LoVo (cell line): Measurements from ENCODE around the gene ITGA3.

Source experiments
- DNase-seq: peaks from one replicate; pipeline ENCODE4 v3.0.0-alpha.2; 2016; ENCODE audit warnings: low spot score

The ITGA3 gene

DNA sequence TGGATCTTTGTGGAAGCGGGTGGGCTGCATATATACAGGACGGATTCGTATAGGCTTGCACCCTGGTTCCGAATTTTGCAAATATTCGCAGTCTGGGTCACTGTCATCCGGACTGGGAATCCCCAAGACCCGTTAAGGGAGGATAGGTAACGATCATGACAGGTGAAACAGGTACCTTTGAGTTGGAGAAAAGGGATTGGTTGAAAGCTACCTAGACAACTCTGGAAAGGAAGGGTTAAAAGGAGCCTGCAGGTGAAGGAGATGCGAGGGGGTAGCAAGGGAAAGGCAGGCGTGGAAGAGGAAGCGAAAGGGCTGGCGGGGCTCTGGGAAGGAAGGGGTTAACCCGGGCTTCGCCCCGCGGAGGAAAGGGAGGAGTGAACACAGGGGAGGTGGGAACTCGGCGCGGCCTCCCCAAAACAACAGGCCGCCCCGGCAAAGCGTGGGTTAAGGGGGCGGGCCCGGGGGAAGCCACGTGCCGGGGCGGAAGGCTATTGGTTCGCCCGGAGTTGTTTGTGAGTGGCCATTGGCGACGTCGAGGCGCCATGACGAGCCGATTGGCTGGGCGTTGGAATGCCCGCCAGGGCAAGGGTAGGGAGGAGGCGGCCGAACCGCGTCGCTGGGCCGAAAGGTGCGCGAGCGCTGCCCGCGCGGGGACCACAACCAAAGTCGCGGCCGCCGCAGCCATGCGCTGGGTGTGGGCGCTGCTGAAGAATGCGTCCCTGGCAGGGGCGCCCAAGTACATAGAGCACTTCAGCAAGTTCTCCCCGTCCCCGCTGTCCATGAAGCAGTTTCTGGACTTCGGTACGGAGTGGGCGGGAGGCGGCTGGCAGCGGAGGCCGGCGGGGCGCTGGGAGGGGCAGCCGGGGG is 39.1 kb downstream of the ITGA3 start, which contains the start of gene PDK2:
Gene PDK2, plus strand, starts transcription at position 599 of the 867 bp plus-strand sequence. Its CDS starts 85 bp downstream, at position 684.
- peak; percentile 95 for DNase-seq

DNA sequence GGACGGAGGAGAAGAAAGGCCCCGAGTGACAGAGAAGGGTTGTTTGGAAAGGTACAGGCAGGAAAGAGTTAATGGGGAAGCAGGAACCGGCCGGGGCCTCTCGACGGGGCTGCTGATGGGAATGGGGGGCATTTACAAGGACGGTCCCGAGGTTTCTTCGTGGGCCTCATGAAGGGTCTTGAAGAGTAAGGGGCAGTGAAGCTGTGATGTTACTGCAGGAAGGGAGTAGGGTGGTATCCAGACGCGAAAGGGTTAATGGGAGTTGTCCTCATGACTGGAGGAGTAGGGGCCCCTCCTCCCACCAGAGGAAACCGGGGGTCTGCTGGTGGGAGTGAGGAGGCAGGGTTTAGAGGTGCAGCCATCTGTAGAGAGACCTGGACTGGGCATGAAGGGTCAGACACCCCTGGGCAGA is 39.7 kb downstream of the ITGA3 start:
- no peak for DNase-seq

DNA sequence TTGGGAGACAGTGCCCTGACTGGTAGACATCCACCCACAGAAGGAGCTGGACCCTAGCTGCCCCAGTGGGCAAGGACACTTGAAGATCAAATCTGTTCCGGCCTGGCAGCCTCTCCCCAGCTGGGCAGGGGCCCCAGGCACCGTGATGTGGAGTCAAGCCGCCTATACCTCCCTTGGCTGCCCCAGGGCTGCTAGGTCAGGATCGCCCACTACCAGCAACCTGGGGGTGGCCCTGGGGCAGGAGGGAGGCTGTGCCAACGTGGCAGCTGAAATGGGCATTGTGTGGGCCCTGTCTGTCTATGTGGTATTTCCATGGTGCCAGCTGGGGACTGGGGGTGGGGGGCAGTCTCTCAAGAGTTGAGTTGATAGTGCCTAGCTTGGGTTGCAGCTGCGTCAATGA is 40.2 kb downstream of the ITGA3 start:
- no peak for DNase-seq

DNA sequence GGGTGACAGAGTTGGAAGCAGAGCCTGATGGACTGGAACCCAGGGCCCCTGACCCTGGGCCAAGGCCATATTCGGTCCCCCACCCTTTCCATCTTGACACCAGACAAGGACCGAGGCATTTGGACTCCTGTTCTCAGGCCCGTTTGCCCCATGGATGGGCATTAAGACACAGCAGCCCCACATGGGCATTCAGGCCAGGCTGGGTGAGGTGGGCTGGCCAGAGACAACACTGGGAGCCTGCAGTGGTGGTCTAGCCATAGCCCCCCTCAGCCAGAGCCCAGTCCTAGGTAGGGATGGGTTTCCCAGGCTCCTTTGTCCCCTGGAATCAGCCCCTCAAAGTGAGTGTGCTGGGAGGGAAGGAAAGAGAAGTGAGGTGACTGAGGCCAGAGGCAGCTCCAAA is 40.8 kb downstream of the ITGA3 start:
- no peak for DNase-seq

DNA sequence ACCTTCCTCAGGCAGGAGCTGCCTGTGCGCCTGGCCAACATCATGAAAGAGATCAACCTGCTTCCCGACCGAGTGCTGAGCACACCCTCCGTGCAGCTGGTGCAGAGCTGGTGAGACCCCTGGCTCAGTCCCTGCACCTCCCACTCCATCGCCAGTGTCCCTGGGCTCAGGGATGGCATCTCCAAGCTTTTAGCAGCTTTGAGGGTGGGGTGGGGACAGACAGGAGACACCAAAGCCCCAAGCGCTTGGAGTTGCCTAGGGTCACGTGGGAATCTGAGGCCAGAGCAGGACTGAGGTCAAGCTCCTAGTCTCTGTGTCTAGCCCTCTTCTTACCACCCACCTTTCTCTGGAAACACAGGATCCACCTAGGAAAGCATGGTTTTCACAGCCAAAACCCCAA is 41.5 kb downstream of the ITGA3 start:
- DNase-seq, result no peak

DNA sequence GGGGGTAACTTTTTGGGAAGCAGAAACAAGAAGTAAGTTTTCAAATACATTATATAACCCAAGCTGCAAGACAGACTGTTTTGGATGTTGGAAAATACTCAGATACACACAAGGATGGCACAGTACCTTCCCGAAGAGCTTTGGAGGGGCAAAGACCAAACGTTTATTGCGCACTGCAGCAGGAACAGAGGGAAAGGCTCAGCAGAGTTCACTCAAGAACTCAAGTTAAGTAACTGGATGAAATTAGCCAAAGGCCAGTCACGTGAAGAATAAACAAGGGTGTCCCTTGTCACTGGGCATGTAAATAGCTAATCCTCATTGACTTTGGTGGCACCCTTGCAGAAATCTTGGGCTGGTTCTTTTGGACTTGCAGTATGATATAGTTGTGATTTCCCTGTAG is 42.0 kb downstream of the ITGA3 start:
- DNase-seq, result no peak

DNA sequence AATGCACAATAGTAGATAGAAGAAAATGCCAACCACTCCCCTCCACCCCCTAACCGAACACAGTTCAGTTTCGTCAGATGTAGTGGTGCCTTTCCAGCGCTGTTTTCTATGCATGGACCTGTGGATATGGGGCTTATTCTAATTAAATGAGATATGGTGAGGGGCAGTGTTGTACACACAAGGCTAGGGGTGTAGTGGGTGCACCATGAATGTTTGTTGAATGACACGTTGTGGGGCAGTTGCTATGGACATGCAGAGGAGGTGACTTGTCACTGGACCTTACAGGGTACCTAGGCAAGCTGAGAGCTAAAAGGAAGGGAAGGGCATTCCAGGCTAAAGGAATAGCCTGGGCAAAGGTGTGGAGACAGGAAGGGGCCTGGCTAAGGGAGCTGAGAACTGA is 42.7 kb downstream of the ITGA3 start:
- no peak for DNase-seq

DNA sequence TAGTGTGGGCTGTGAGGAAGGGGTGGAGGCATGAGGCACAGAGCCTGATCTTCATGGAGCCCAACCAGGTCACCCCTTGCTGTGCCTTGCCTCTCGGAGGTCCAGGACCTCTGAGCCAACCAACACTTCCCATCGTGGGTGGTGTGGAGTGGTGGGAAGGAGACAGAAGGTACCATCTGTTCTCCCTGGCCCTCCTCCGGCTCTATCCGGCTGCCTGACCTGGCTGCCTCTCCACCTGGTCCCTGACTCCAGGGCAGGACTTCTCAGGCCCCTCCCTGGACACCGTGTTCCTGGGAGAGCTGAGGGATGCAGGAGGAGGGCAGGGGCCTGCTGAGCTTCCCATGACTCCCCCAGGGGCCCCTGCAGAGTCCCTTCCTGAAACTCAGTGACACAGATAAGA is 43.1 kb downstream of the ITGA3 start:
- DNase-seq, result no peak

DNA sequence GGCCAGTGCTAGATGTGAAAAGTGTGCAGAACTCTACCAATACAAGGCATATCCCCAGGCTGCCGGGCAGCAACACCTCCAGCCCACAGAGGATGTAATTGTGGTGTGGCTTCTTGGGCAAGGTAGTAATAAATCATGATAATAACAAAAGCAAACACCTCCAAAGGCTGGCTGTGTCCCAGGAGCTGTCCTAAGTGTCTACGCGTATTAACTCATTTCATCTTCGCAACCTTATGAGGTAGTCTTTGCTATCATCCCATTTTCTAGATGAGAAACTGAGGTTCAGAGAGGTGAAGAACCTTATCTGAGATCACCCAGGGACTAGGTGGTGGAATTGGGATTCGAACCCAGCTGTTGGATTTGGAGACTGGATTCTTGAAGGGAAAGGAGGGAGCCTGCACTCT is 44.6 kb downstream of the ITGA3 start:
- no peak for DNase-seq

DNA sequence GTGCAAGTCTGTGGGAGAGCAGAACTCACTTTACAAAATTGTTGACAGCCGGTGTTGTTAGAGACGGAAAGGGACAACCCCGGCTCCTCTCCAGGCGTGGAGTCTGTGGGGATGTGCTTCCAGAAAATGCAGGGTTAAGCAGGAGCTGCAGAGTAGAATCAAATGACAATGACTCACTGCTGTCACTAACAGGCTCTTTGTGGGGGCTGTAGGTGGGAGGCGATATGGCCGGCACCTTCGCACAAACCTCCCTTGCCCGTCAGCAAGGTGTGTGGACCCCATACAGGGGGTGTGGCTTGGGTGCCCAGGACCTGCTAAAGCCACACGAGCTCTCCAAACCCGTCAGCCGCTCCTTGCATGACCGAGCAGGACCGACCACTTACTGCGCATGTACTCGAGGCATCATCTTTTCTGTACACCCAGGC is 45.0 kb downstream of the ITGA3 start:
- DNase-seq, result no peak

DNA sequence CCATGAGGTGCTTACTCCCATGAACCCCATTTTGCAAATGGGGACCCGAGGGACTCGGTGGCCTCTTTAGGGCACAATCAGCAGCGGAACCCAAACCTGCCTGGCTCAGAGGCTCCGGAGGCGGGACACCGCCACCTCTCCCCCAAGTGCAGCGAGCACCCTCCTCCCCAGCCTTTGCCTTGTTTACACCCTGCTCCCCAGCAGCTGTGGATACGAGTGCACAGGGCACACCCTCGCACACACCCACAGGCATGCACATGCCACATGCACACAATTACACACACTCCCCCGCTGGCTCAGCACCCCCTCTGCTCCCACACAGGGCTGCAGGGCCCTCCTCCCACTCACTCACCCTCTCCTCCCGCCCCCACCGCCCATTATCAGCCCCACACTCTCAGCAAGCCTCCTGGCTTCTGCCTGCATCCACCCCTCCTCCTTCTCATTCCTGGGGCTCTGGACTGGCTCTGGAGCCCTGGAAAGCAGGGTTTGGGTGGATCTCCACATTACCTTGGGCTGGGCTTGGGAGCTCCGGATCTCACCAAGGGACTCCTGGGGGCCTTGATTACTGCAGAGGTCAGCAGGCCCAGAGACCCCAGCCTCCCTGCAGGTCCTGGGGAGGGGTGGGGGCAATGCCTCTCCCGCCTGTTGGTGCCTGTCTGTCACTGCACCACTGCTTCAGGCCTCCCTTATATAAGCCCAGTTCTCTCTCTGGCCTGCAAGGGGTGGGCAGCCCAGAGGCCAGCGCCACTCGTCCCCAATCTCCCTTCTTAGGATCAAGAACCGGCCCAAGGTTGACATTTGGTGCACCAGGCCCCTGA is 45.6 kb downstream of the ITGA3 start:
- no peak for DNase-seq

DNA sequence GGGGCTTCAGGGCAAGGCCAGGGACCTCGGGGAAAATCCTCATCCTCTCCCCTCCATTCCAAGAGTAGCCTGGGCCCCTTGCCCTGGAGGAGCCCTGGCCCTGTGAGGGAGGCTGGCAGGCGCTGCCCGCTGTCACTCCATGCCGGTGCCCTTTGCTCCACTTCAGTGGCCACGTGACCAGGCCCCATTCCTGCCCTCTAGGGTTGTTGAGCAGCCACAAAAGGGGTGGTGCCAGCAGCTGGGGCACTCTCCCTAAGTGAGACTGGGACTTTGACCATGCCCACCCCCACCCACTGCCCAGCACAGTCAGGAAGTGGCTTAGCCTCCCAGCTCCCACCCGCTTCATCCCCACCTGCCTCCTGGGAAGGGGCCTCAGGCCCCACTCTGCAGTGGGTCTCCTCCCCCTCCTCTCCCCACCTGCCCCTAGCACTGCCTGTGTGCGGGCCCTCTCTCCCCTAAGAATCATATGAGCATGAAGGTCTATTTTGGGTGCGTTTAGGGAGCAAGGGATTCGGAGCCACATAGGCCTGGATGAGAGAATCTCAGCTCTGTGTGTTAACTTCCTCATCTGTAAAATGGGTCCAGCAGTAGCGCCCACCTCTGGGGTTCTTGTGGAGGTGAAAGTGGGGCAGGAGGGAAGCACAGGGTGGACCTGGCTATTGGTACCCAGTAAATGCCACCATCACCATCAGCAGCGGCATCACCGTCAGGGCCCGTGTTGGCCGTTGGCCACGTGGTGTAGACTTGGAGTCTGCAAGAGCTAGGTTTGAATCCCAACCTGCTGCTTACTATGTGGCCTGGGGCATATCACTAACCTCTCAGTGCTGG is 46.5 kb downstream of the ITGA3 start:
- DNase-seq, result peak; percentile 22

DNA sequence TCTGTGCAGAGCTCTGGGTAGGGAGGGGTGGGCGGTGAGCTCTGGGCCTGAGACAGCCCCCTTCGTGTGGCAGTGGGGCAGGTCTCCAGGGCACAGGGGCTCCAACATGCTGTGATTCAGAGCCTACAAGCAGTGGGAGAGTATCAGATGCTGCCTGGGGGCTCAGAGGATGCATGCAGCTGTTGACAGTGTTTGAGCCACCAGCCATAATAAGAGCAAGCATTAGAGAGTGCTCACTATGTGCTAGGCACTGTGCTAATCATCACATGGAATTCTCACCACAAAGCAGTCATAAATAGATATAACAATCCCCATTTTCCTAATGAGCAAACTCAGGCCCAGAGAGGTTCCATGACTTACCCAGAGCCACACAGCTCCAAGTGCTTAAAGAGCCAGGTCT is 47.3 kb downstream of the ITGA3 start:
- no peak for DNase-seq

DNA sequence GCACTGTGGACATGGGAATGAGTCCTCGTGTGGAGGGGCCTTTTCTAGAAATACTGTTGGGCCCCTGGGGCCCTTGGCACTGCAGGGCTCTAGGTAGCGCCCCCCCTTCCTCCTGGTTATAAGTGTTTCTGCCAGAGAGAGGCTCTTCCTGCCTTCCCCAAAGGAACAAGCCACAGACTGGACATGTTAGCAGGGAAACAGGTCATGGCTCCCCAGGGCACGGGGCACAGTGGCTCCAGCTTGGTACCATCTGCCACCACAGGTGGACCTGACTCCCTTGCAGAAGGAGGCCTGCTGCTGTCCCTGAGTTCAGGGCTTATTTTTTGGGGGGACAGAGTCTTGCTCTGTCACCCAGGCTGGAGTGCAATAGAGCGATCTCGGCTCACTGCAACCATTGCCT is 48.0 kb downstream of the ITGA3 start:
- DNase-seq, result no peak

DNA sequence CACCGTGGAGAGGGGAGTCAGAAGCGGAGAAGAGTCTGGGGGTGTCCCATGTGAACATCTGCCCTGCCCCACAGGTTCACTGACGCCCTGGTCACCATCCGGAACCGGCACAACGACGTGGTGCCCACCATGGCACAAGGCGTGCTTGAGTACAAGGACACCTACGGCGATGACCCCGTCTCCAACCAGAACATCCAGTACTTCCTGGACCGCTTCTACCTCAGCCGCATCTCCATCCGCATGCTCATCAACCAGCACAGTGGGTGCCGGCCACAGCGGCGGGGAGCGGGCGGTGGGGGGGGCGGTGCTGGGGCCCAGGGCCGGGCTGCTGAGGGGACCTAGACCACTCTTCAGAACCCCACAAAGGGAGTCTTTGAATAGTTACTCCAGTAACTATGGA is 49.9 kb downstream of the ITGA3 start:
- no peak for DNase-seq

DNA sequence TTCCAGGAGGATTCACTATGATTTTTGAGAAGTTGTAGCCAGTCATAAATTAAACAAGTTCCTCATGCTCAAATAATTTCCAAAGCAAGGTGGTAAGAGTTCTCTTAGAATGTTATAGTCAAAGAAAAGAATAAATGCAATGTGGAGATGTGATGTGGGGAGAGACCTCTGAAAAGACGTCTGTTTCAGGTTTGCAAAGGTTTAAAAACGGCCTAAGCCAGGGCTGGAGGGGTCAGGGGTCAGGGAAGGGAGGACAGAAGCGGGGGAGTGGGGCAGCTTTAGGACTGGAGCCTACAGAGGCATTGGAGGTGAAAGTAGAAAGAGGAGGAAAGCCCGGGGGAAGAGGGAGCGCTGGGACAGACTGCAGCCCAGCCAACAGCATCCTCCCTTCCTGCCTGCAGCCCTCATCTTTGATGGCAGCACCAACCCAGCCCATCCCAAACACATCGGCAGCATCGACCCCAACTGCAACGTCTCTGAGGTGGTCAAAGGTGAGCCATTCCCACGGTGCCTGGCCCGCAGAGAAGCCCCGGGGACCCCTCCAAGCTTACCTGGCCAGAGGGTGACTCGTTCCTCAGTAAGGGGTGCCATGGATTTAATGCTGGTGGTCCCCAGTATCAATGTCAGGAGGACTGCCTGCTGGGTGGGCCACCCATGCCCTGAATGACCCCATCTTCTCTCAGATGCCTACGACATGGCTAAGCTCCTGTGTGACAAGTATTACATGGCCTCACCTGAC is 50.7 kb downstream of the ITGA3 start:
- no peak for DNase-seq

DNA sequence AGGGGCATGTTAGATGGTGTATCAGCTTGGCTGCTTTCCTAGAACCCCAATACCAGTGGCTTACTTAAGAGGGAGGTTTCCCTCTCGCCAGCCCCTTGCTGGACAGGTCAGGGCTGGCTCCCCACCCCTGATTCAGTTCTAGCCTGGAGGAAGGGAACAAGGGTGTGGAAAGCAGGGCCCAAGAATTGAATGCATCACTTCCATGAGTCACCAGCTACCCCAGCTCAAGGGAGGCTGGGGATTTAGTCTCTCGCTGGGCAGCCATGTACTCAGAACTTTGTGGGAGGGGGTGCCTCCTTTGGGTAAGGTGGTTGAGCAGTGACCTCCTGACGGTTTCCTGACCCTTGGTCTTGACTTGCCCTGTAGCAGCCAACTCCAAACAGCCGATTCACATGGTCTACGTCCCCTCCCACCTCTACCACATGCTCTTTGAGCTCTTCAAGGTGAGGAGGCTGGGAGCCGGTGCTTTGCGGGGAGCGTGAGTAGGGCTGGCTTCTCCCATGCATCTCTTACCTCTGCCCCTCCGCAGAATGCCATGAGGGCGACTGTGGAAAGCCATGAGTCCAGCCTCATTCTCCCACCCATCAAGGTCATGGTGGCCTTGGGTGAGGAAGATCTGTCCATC is 52.0 kb downstream of the ITGA3 start:
- DNase-seq, result no peak

DNA sequence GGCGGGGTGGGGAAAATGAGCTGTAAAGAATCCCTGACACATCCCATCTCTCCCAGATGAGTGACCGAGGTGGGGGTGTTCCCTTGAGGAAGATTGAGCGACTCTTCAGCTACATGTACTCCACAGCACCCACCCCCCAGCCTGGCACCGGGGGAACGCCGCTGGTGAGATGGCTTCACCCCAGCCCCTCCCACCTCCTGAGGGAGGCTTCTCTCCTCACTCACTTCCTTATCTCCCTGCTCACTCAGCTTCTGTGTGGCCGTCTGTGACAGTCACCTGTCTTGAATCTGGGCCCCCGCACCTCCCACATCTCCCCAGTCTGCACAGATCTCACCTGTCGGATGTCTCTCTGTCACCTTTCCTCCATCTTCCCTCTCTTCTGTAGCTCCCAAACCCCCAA is 52.6 kb downstream of the ITGA3 start:
- DNase-seq, result no peak

DNA sequence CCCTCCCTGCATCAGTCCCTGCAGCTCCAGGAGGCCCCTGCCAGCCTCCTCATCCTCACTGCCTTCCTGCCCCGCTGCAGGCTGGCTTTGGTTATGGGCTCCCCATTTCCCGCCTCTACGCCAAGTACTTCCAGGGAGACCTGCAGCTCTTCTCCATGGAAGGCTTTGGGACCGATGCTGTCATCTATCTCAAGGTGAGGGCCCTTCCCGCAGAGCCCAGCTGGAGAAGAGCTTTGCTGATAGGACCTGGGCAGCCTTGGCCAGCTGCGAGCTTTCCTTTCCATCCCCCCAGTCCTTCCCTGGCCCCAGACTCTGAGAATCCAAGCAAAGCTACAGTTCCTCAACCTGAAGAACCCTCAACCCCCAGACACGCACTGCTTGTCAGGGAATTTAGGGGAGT is 53.3 kb downstream of the ITGA3 start:
- no peak for DNase-seq

DNA sequence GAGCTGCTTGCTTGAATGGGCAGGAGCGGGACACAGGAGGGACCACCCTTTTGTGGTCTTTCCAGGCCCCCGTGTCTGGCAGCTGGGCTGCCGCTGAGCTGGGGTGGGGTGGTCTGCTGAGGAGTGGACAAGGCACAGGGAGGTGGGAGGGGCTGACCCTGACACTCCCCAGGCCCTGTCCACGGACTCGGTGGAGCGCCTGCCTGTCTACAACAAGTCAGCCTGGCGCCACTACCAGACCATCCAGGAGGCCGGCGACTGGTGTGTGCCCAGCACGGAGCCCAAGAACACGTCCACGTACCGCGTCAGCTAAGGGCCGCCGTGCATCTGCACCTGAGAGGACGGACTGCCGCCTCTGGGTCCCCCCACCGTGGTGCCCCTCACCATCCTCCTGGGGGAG is 53.9 kb downstream of the ITGA3 start:
- DNase-seq, result no peak
